ENCODE measurements around the gene AGBL4.

GRCh38 chr1:49252917-49253316 is 770.8 kb downstream of the AGBL4 start:
- no peak for TF ChIP-seq CTCF (optimal IDR thresholded peaks at IDR 0.05 in 1 of 3, IDR thresholded peaks at IDR 0.05 in 1 of 3, conservative IDR thresholded peaks at IDR 0.05 in 1 of 3; ENCODE audit: extremely low read depth in 1 of 3, insufficient read depth in 2 of 3, low read length in 3 of 3)
- no peak for TF ChIP-seq EZH2 (IDR thresholded peaks at IDR 0.05; ENCODE audit: low read length)

All from keratinocyte (primary cell).